Activated naive CD8-positive, alpha-beta T cell treated with anti-CD3 and anti-CD28 coated beads for 36 hours (primary cell): ENCODE measurements around the gene SMAD6. TPM values are rescaled to one million over a fixed set of nuclear protein-coding genes. Genes with fewer than 3 reads are reported as not detected.
A peak's percentile ranks its signal among the peaks of the same experiment; 100 is the strongest.

ENCODE experiments used
- DNase-seq: peaks from one replicate; pipeline ENCODE4 v3.0.0; 2021
- H3K27ac Mint-ChIP-seq: one replicate; pipeline ENCODE4 v1.8.0; 2022; ENCODE audit warnings: mild to moderate bottlenecking, moderate library complexity, mixed read lengths
- H3K27me3 Mint-ChIP-seq: one replicate; pipeline ENCODE4 v1.8.0; 2022; ENCODE audit warnings: mild to moderate bottlenecking, mixed read lengths
- H3K36me3 Mint-ChIP-seq: one replicate; pipeline ENCODE4 v1.8.0; 2021; ENCODE audit warnings: mild to moderate bottlenecking, mixed read lengths
- H3K4me1 Mint-ChIP-seq: one replicate; pipeline ENCODE4 v1.8.0; 2021; ENCODE audit warnings: mixed read lengths
- H3K4me3 Mint-ChIP-seq: one replicate; pipeline ENCODE4 v1.8.0; 2022; ENCODE audit warnings: mild to moderate bottlenecking, moderate library complexity, mixed read lengths
- H3K9me3 Mint-ChIP-seq: one replicate; pipeline ENCODE4 v1.8.0; 2022; ENCODE audit warnings: mixed read lengths
- total RNA-seq, 2 experiments: library from RNA; stranded (reverse); gene quantifications; one replicate each; pipeline ENCODE4 v1.2.3, GENCODE V29; 2021

SMAD6 gene
- total RNA-seq, 2 experiments from 2014 or later: 0.04 to 0.10 TPM

DNA sequence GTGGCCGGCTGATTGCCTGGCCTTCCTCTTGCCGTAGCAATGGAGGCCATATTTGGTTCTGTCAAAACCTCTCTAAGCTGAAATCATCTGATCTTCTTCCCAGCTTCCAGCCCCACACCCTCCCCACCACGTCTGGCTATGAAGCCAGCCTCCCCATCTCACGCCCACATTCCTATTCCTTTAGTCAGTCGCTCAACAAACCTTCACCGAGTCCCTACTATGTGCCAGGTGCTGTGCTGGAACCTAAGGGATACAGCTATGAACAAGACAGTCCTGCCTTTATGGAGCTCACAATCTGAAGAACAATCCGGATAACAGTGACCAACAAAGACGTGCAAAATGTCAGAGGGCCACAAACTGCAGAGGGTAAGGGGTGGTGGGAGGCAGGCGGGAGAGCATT is 31.9 kb upstream of the SMAD6 start:
- peaks cover 8% of the 10 kb centered on the region for H3K4me1 Mint-ChIP-seq
- H3K9me3 Mint-ChIP-seq: no peaks in the 10 kb centered on the region
- no peaks in the 10 kb centered on the region for H3K36me3 Mint-ChIP-seq
- no peak for DNase-seq
- H3K27me3 Mint-ChIP-seq: peaks cover 4% of the 10 kb centered on the region
- H3K4me3 Mint-ChIP-seq: no peak overlapping the region
- no peak overlapping the region for H3K27ac Mint-ChIP-seq

DNA sequence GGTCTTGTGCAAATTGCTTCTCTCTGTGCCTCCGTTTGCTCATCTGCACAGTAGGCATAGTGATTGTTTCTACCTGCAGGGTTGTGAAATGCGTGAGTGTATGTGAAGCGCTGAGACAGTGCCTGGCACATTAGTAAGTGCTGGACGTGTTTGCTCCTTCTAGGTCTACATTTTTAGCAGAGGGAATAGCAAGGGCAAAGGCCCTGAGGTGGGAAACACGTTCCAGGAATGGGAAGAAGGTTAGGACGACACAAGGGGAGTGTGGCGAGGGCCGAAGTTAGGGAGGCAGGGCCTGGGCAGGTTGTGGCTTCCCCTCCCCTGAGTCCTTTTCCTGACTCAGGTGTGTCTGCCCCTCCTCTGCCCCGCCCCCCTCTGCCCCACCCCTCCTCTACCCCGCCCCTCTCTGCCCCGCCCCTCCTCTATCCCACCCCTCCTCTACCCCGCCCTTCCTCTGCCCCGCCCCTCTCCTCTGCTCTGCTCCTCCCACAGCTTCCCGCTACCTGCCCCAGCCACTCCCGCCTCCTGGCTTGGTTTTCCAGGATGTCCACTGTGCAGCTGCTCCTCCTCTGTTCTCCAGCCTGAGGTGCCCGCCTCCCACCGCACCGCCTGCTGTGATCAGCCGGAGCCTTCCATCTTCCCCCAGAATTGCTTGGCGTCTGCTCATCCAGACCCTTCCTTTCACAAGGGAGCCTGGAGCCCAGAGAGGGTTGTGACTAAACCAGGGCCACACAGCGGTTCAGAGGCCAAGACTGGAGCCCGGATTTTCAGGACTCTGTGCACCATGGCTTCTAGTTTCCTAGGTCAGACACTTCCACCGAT is 31.1 kb upstream of the SMAD6 start:
- Mint-ChIP-seq H3K27ac (no peak overlapping the region), H3K9me3 (no peaks in the 10 kb centered on the region), H3K4me3 (no peak overlapping the region), H3K27me3 (peaks cover 3% of the 10 kb centered on the region), H3K4me1 (peaks cover 11% of the 10 kb centered on the region), H3K36me3 (no peaks in the 10 kb centered on the region)
- DNase-seq: no peak

DNA sequence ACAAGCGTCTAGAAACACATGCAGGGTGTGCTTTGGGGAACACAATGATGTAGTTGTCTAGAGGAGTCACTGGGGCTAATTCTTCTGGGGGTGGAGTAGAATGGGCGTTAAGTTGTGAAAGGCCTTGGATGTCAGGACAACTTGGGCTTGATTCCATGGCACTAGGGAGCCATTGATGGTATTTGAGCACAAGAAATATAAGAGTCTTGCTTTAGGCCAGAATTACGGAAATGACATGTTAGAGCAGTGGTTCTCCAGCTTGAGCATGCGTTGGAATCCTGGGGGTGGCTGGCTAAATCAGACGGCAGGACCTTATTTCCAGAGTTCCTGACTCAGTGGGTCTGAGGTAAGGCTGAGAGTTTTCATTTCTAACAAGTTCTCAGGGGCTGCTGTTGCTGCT is 29.2 kb upstream of the SMAD6 start:
- Mint-ChIP-seq H3K27me3 (no peaks in the 10 kb centered on the region), H3K27ac (no peak overlapping the region), H3K9me3 (no peaks in the 10 kb centered on the region), H3K4me3 (no peak overlapping the region), H3K36me3 (no peaks in the 10 kb centered on the region), H3K4me1 (peaks cover 11% of the 10 kb centered on the region)
- no peak for DNase-seq

DNA sequence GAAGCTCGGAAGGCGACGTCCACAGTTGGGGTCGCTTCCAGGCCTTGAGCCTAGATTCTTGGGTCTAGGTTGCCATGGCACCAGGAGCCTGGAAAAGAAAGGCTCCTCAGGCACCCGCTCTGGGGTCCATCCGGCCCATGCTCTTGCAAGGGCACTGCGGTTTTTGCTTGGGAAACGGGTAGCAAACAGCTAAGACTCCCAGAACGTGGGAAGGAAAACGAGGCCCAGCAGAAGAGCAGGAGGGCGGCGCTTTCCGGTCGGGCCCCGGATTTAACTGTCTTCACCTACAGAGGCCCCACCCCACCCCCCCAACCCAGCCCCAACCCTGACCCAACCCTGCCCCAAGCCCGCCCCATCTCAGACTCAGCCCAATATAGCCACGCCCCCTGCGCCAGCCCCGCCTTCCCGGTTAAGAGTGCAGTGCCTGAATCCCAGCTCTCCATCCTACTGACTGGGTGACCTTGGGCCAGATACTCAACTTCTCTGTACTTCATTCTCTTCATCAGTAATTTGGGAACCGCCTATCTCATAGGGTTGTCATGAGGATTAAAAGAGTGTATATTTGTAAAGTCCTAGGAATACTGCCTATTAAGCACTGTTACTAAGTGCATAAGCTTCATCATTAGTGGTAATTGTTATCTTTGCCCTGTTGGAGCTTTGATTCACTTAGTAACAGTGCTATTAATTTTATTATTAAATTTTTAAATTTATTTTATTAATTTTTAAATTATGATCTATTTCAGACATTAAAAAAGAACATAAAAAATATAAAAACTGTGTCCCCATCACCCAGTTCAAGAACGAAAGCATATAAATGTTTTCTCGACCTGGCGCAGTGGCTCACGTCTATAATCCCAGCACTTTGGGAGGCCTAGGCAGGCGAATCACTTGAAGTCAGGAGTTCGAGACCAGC is 28.4 kb upstream of the SMAD6 start:
- Mint-ChIP-seq H3K4me3 (no peak overlapping the region), H3K9me3 (no peaks in the 10 kb centered on the region), H3K4me1 (peaks cover 11% of the 10 kb centered on the region), H3K36me3 (no peaks in the 10 kb centered on the region), H3K27ac (no peak overlapping the region), H3K27me3 (no peaks in the 10 kb centered on the region)
- DNase-seq: peak; percentile 45

DNA sequence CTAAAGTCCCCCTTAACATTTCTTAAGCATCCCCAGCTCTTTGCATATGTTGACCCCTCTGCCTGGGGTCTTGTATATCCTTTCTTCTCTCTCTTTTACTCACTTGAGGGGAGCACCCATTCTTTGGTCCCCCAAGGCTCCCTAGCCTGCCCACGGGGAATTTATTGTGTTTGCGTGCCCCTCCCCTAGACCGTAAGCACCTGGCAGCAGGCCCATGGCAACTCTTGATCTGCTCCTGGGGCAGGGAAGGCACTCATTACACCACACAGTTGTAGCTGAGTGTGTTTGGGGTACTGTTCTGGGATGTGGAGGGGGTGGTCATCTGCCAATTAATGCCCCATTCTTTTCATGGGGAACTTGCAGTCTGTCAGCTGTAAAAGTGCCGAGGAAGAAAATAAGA is 27.3 kb upstream of the SMAD6 start:
- no peaks in the 10 kb centered on the region for H3K9me3 Mint-ChIP-seq
- peaks cover 11% of the 10 kb centered on the region for H3K4me1 Mint-ChIP-seq
- no peak overlapping the region for H3K27ac Mint-ChIP-seq
- DNase-seq: no peak
- no peak overlapping the region for H3K4me3 Mint-ChIP-seq
- no peaks in the 10 kb centered on the region for H3K27me3 Mint-ChIP-seq
- H3K36me3 Mint-ChIP-seq: no peaks in the 10 kb centered on the region

DNA sequence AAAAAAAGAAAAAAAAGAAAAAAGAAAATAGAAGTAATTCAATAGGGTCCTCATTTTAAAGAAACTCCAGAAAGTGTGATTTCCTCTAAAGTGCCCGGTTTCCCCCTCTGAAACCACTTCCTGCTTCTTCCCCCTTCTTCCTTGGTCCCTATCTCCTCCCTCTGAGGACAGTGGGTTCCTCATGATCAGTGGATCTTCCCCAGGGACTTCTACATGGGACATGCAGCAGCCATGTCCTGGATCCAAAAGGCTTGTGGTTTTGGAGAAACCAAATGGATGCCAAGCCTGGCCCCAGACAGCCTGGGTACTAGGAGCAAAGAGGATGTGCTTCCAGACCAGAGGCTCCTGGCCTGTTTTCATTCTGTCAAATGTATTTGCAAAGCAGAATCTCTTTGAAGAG is 26.6 kb upstream of the SMAD6 start:
- no peaks in the 10 kb centered on the region for H3K9me3 Mint-ChIP-seq
- H3K4me1 Mint-ChIP-seq: peaks cover 11% of the 10 kb centered on the region
- DNase-seq: no peak
- H3K4me3 Mint-ChIP-seq: no peak overlapping the region
- no peaks in the 10 kb centered on the region for H3K36me3 Mint-ChIP-seq
- no peak overlapping the region for H3K27ac Mint-ChIP-seq
- H3K27me3 Mint-ChIP-seq: no peaks in the 10 kb centered on the region

DNA sequence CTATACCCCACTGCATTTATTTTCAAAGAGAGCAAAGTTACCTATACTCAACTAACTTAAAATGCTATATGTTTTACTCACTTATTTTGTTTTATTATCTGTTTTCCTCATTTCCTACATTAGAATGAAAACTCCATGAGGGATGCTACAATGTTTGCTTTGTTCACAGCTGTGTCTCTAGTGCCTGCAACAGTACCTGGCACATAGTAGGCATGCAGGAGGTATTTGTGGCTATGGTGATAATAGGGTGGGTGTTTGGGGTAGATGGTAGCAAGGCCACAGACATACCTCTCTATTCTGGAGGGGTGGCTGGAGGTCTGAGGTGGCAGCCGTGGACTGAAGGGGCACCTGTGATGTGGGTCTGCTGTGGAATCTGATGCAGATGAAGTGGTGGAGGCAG is 24.7 kb upstream of the SMAD6 start:
- H3K27ac Mint-ChIP-seq: no peak overlapping the region

DNA sequence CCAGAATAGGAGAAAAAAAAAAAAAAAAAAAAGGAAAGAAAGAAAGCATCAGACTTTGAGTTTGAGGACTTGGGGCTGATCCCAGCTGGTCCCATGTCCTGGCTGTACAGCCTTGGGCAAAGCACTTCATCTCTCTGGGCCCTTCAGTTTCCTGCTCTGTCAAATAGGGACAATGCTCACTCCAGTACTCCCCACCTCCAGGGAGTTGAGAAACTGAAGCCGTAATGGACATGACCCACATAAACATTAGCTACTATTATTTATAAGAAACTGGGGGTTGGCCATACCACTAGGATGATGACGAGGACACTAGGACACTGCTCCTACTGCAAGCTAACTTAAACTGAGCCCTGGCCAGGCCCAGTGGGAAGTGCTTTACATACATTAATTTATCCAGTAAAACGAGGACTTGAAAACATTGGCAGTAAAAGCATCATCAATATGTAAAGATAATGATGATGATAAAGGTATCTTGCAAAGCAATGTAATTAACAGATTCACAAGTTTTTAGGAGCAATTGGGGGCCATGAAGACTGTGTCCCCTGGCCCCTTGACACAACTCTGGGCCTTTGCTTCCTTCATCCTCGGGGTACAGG is 22.9 kb upstream of the SMAD6 start:
- no peaks in the 10 kb centered on the region for H3K27me3 Mint-ChIP-seq
- H3K4me1 Mint-ChIP-seq: peaks cover 9% of the 10 kb centered on the region
- no peaks in the 10 kb centered on the region for H3K36me3 Mint-ChIP-seq
- no peak overlapping the region for H3K27ac Mint-ChIP-seq
- H3K9me3 Mint-ChIP-seq: peaks cover 4% of the 10 kb centered on the region
- no peak overlapping the region for H3K4me3 Mint-ChIP-seq
- no peak for DNase-seq

More for the DNA sequence above, 24.7 kb upstream of the SMAD6 start:
- Mint-ChIP-seq H3K27me3 (no peaks in the 10 kb centered on the region), H3K4me3 (no peak overlapping the region), H3K9me3 (no peaks in the 10 kb centered on the region), H3K4me1 (peaks cover 11% of the 10 kb centered on the region), H3K36me3 (no peaks in the 10 kb centered on the region)
- DNase-seq: no peak

DNA sequence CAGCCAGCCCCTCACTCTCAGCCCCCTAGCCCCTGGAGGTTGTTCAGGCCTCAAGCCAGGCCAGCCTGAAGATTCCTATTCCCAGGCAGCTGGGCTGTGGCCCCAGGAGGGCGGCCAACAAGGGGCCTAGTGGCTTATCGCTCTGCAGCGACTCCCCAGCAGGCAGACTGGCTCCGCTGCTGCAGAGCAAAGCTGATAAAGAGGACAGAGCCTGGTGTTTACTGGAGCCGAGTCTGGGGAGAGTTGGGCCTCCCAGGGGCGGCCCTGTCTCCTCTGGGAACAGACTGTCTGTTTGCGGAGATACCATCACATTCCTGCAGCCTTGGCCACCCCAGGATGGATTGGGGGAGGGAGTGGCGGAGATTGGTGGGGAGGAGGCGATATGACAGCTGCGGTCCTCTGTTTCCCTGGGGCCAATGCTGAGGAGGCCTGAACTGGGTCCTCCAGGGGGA is 22.4 kb upstream of the SMAD6 start:
- Mint-ChIP-seq H3K4me3 (no peak overlapping the region), H3K9me3 (peaks cover 4% of the 10 kb centered on the region), H3K36me3 (no peaks in the 10 kb centered on the region), H3K27ac (no peak overlapping the region), H3K4me1 (peaks cover 6% of the 10 kb centered on the region), H3K27me3 (no peaks in the 10 kb centered on the region)
- no peak for DNase-seq

DNA sequence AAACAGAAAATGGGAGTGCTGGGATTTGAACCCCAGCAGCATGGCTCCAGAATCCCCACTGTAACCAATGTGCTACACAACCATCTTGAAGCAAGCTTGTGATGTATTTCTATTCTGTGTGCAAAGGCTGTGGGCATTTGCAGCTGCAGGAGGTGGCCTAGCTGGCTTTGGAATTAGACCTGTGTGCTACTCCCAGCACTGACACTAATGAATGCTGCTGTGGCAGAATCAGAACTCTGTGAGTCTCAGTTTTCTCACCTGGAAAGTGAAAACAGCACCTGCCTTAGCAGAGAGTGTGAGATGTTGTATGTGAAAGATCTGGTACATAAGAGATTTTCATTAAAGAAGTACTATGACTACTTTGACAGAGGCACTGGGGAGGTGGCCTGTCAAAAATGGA is 21.5 kb upstream of the SMAD6 start:
- Mint-ChIP-seq H3K9me3 (peaks cover 4% of the 10 kb centered on the region), H3K4me1 (peaks cover 1% of the 10 kb centered on the region), H3K36me3 (no peaks in the 10 kb centered on the region), H3K27me3 (no peaks in the 10 kb centered on the region), H3K27ac (no peak overlapping the region), H3K4me3 (no peak overlapping the region)
- DNase-seq: no peak

DNA sequence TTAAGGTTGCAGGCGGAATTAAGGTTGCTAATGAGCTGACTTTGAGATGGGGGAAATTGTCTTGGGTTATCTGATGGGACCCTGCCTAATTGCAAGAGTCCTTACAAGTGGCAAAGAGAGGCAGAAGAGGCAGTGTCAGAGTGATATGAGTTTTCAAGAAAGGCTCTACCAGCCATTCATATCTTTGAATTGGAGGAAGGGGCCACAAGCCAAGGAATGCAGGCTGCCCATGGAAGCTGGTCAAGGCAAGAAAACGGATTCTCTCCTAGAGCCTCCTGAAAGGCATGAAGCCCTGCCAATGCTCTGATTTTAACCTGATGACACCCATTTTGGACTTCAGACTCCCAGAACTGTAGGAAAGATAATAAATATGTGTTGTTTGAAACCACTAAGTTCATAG is 20.6 kb upstream of the SMAD6 start:
- no peaks in the 10 kb centered on the region for H3K27me3 Mint-ChIP-seq
- DNase-seq: no peak
- H3K4me1 Mint-ChIP-seq: no peaks in the 10 kb centered on the region
- no peaks in the 10 kb centered on the region for H3K36me3 Mint-ChIP-seq
- no peak overlapping the region for H3K4me3 Mint-ChIP-seq
- H3K27ac Mint-ChIP-seq: no peak overlapping the region
- peaks cover 4% of the 10 kb centered on the region for H3K9me3 Mint-ChIP-seq

DNA sequence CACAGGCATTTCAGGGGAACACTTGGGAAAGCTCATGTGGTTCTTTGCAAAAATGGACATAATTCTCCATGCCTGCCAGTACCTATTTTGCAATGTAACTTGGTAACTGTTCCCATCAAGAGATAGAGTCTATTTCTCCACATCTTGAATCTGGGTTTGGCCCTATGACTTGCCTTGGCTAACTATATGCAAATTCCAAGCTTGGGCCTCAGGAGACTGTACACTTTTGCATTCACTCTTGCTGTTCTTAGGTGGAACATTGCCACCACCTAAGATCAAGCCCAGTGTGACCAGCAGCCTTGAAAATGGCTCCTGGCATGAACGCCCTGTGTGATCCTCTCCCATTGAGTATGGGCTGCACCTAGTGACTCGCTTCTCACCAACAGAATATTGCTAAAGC is 19.8 kb upstream of the SMAD6 start:
- H3K4me3 Mint-ChIP-seq: no peak overlapping the region
- no peaks in the 10 kb centered on the region for H3K27me3 Mint-ChIP-seq
- H3K9me3 Mint-ChIP-seq: peaks cover 4% of the 10 kb centered on the region
- no peak for DNase-seq
- no peaks in the 10 kb centered on the region for H3K36me3 Mint-ChIP-seq
- H3K4me1 Mint-ChIP-seq: no peaks in the 10 kb centered on the region
- no peak overlapping the region for H3K27ac Mint-ChIP-seq

DNA sequence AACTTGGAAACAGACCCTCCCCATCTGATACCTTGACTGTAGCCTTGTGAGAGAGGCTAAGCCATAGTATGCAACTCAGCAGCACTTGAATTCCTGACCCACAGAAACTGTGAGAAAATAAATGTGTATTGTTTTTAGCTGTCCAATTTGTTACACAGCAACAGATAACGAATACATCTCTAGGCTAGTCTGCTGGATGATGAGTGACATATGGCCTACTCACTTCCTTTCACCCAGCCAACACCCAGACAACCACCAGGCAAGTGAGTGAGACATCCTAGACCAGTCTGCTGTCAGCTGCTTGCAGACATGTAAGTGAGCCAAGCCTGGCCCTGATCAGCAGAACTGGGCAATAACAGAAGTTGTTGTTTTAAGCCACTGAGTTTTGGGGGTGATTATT is 19.2 kb upstream of the SMAD6 start:
- no peaks in the 10 kb centered on the region for H3K36me3 Mint-ChIP-seq
- no peak for DNase-seq
- H3K4me1 Mint-ChIP-seq: no peaks in the 10 kb centered on the region
- no peaks in the 10 kb centered on the region for H3K27me3 Mint-ChIP-seq
- H3K9me3 Mint-ChIP-seq: peaks cover 4% of the 10 kb centered on the region
- no peak overlapping the region for H3K27ac Mint-ChIP-seq
- no peak overlapping the region for H3K4me3 Mint-ChIP-seq

DNA sequence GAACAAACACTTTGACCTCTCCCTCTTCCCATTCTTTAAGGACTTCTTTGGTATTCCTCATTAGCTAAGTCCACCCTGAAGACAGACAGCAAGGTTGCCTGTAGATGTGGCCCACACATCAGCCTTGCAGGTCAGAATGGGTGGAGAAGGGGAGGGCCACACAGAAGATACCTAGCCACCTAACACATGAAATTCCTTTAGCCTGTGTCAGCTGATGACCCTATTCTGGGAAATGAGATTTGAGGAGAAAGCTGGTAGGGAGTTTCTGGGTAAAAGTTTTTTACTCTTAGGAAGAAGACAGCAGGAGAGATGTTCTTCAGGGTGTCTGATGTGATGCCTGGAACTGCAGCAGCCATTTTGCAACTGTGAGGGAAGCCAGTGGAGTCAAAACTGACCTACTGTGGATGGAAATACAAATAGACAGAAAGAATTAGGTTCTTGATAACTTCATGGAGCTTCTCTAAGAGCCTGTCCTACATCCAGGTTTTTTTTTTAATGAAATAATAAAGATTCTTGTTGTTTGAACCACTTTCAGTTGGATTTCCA is 17.8 kb upstream of the SMAD6 start:
- no peak overlapping the region for H3K27ac Mint-ChIP-seq
- H3K9me3 Mint-ChIP-seq: peaks cover 4% of the 10 kb centered on the region
- H3K36me3 Mint-ChIP-seq: no peaks in the 10 kb centered on the region
- no peak for DNase-seq
- no peaks in the 10 kb centered on the region for H3K27me3 Mint-ChIP-seq
- H3K4me1 Mint-ChIP-seq: no peaks in the 10 kb centered on the region
- H3K4me3 Mint-ChIP-seq: no peak overlapping the region

DNA sequence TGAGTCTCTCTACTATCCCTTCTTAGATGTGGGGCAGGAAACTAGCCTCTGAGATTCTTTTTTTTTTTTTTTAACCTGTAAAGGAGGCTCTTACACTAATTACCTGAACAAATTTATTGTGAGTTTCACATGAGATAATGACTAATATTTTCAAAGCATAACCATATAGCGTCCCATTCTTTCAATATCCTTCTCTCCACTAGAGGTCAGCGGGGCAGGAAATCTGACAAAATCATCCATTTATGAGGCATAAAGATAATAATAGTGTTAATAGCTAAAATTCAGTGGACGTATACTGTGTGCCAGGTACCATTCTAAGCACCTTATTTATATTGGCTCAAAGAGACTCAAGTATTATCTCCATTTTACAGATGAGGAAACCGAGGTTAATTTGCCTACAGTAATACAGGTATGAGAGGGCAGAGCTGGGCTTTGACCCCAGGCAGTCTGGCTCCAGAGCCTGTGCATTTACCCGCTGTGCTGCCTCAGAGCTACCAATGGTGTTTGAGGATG is 16.3 kb upstream of the SMAD6 start:
- Mint-ChIP-seq H3K36me3 (no peaks in the 10 kb centered on the region), H3K4me3 (no peak overlapping the region)

More for the DNA sequence above, 16.3 kb upstream of the SMAD6 start:
- H3K27ac Mint-ChIP-seq: no peak overlapping the region
- no peak for DNase-seq
- H3K9me3 Mint-ChIP-seq: peaks cover 4% of the 10 kb centered on the region
- no peaks in the 10 kb centered on the region for H3K4me1 Mint-ChIP-seq
- no peaks in the 10 kb centered on the region for H3K27me3 Mint-ChIP-seq
